Upper lobe of left lung (tissue), 6 donors: ENCODE results near the gene HDAC1. TPM values are rescaled to one million over a fixed set of nuclear protein-coding genes. Genes with fewer than 3 reads are reported as not detected.

Source experiments
- ATAC-seq, 2 donors: fragments of 200-7000 bp; cut with Tn5 transposase; one replicate each; pipeline ENCODE4 v1.9.1; 2022; ENCODE audit warnings: mild to moderate bottlenecking in 2 of 2, moderate library complexity in 2 of 2; ENCODE audit not compliant: low FRiP score in 2 of 2
- DNase-seq, 2 donors: peaks; one replicate each; pipeline ENCODE4 v3.0.0-alpha.2; 2019 to 2020
- H3K27ac ChIP-seq, 4 donors: fragments of 200-600 bp; sonication (generic); one replicate each; pipeline ENCODE4 v1.5.1; 2016 to 2019
- H3K27me3 ChIP-seq, 4 donors: fragments of 200-600 bp; sonication (generic); one replicate each; pipeline ENCODE4 v1.5.1; 2017 to 2019
- H3K36me3 ChIP-seq, 4 donors: fragments of 200-600 bp; sonication (generic); one replicate each; pipeline ENCODE4 v1.5.1; 2016 to 2019
- H3K4me1 ChIP-seq, 4 donors: fragments of 200-600 bp; sonication (generic); one replicate each; pipeline ENCODE4 v1.5.1; 2018 to 2019
- H3K4me3 ChIP-seq, 4 donors: fragments of 200-600 bp; sonication (generic); one replicate each; pipeline ENCODE4 v1.5.1; 2017 to 2019; ENCODE audit warnings: mild to moderate bottlenecking in 2 of 4, moderate library complexity in 1 of 4
- H3K9me3 ChIP-seq, 4 donors: fragments of 200-600 bp; sonication (generic); one replicate each; pipeline ENCODE4 v1.5.1; 2018 to 2019
- EP300 ChIP-seq, 4 donors: sonication (generic); formaldehyde crosslinking; IDR thresholded peaks; one replicate each; pipeline ENCODE4 v1.5.1; 2017; ENCODE audit warnings: antibody characterized with exemption in 4 of 4, control low read depth in 2 of 4
- POLR2A ChIP-seq, 4 donors: fragments of 450-650 bp; IDR thresholded peaks; one replicate each; pipeline ENCODE4 v1.5.1; 2016 to 2017; ENCODE audit warnings: antibody characterized with exemption in 4 of 4, mild to moderate bottlenecking in 2 of 4
- POLR2AphosphoS5 ChIP-seq, 2 donors: sonication (generic); formaldehyde crosslinking; IDR thresholded peaks; one replicate each; pipeline ENCODE4 v1.5.1; 2017; ENCODE audit warnings: antibody characterized with exemption in 2 of 2
- WGBS, 2 donors: methylation state at CpG; one replicate each; pipeline ENCODE4 v1.1.5; 2017 to 2018; 5-methylcytosine and 5-hydroxymethylcytosine counted together
- total RNA-seq, 6 donors: library from RNA; depleted of rRNA in 4 of 6; stranded (reverse); fragments of >200 nt in 4 of 6; gene quantifications; one replicate each; pipeline versions ENCODE4 v1.1.0 to v1.2.1, GENCODE V29; 2016 to 2021
- TF ChIP-seq, protein P1 (sequence below), 6 experiments: fragments of 450-650 bp in 4 of 6; fragments of 200-600 bp in 2 of 6; sonication (generic) in 2 of 6; IDR thresholded peaks; one replicate each; pipeline ENCODE4 v1.5.1; 2016 to 2019; ENCODE audit warnings: antibody characterized with exemption in 6 of 6
- donor health status: DM: no; HTN: no; CAD: no; lungs with moderate emphysema.
- donor health status: DM: no; HTN: yes; CAD: no; lungs with severe emphysema.

The HDAC1 gene
- total RNA-seq, 6 donors from 2014 or later: 36.8 to 78.0 (median 48.8) TPM

GRCh38 chr1:32357614-32358013, 65.7 kb downstream of the HDAC1 start:
- no peak for ATAC-seq
- 77 to 83% methylated on average over 1 to 6 of the region's 6 CpGs for WGBS, 2 donors
- TF ChIP-seq, protein P1, sequence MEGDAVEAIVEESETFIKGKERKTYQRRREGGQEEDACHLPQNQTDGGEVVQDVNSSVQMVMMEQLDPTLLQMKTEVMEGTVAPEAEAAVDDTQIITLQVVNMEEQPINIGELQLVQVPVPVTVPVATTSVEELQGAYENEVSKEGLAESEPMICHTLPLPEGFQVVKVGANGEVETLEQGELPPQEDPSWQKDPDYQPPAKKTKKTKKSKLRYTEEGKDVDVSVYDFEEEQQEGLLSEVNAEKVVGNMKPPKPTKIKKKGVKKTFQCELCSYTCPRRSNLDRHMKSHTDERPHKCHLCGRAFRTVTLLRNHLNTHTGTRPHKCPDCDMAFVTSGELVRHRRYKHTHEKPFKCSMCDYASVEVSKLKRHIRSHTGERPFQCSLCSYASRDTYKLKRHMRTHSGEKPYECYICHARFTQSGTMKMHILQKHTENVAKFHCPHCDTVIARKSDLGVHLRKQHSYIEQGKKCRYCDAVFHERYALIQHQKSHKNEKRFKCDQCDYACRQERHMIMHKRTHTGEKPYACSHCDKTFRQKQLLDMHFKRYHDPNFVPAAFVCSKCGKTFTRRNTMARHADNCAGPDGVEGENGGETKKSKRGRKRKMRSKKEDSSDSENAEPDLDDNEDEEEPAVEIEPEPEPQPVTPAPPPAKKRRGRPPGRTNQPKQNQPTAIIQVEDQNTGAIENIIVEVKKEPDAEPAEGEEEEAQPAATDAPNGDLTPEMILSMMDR (IDR thresholded peaks at IDR 0.05): no peak
- TF ChIP-seq POLR2AphosphoS5 (IDR thresholded peaks at IDR 0.05) (no peak), EP300 (IDR thresholded peaks at IDR 0.05) (no peak), POLR2A (IDR thresholded peaks at IDR 0.05) (no peak)

DNA sequence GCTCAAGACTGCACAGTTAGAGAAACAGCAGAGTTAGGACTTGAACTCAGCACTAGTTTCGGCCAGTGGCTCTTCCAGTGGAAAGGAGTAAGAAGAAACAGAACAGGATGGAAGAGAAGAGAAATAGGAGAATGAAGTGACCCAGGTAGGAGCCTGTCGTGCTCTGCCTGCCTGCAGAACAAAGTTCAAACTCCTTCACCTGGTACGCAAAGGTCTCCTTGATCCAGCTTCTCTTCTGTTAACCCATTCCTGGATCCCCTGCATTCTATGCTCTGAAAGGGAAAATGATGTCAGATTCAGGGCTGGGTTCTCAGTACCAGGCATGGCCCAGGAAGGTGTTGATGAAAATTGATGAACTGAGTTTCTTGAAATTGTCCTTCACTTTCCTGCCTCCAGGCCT, 66.6 kb downstream of the HDAC1 start:
- Histone ChIP-seq H3K4me1 (peaks cover 17 to 33% (median 22%) of the 10 kb centered on the region in 4 donors), H3K27me3 (peaks cover 0 to 4% (median 0%) of the 10 kb centered on the region in 4 donors), H3K9me3 (no peaks in the 10 kb centered on the region), H3K36me3 (peaks cover 0 to 5% (median 1%) of the 10 kb centered on the region in 4 donors), H3K4me3 (no peak overlapping the region), H3K27ac (no peak overlapping the region)
- ATAC-seq: no peak
- DNase-seq: no peak
- 81 to 93% methylated on average over 3 of the region's 3 CpGs for WGBS, 2 donors
- TF ChIP-seq EP300 (IDR thresholded peaks at IDR 0.05) (no peak), POLR2AphosphoS5 (IDR thresholded peaks at IDR 0.05) (no peak), POLR2A (IDR thresholded peaks at IDR 0.05) (no peak)
- TF ChIP-seq, protein P1 (IDR thresholded peaks at IDR 0.05): no peak

More at GRCh38 chr1:32357614-32358013, 65.7 kb downstream of the HDAC1 start:
- Histone ChIP-seq H3K27me3 (peaks cover 0 to 4% (median 0%) of the 10 kb centered on the region in 4 donors), H3K9me3 (no peaks in the 10 kb centered on the region), H3K27ac (no peak overlapping the region), H3K4me1 (peaks cover 26 to 39% (median 30%) of the 10 kb centered on the region in 4 donors), H3K36me3 (no peaks in the 10 kb centered on the region), H3K4me3 (no peak overlapping the region)
- no peak for DNase-seq

DNA sequence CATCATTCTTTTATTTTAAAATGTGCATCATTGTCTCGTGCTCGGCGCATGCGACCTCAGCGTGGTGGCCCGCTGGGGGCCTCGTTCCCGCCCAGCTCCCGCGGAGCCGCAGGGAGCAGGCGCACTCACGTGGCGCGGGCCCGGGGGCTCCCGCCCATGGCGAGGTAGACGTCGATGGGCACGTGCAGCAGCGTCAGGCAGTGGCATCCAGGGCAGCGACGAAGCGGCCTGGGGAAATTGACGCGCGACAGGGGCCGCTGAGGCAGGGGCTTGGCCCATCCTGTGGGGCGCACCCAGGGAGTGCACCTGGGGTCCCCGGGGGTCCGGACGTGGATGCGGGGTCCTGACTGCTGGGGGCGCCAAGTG, 69.4 kb downstream of the HDAC1 start:
- ATAC-seq (no peak), DNase-seq (no peak)
- no peak overlapping the region for H3K27ac ChIP-seq

DNA sequence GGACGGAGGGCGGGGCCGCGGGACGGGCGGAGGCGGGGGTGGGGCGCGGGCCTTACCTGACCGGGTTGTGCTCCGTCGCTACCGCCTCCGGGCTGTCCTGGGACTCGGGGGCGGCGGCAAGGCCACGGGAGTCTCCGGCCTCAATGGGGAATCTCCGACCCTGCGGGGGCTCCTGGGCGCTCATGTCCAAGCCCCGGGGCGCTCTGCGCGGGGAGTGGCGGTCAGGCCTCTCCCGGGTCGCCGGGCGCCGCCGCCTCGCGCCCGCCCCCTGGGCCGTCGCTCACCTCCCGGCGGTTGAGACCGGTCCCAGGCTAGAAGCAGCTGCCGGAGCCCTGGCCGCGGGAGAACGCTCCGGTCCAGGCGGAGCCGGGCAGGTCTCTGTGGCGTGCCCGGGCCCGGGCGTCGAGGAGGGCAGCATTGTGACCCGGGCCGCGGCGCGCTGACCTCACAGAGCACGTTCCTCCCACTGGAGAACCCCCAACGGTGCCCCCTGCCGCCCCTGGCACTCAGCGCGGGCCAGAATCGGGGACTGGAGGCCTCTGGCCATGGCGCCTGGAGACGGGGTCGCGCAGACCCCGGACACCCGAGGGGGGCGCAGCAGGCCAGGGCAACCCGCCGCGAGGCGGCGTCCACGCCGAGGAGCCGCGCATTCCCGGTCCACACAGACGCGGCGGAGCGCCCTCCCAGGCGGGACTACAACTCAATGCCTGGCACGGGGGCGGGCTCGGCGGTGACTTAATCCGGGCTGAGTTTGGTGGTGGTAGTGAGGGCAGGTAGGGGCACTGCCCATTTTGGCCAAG, 70.0 kb downstream of the HDAC1 start:
- ATAC-seq: peak; percentile 54 to 77
- peaks cover 3 to 37% (median 20%) of the 10 kb centered on the region in 4 donors for H3K36me3 ChIP-seq
- H3K27ac ChIP-seq: peak overlapping the region in 1 of 4 donors; percentile 60
- peaks cover 0 to 4% (median 0%) of the 10 kb centered on the region in 4 donors for H3K27me3 ChIP-seq
- no peaks in the 10 kb centered on the region for H3K9me3 ChIP-seq
- TF ChIP-seq POLR2A (IDR thresholded peaks at IDR 0.05): no peak
- TF ChIP-seq, protein P1 (IDR thresholded peaks at IDR 0.05): peak in 5 of 6 experiments; percentile 33 to 57 (median 33)
- peak overlapping the region; percentile 16 to 47 (median 39) for H3K4me3 ChIP-seq
- DNase-seq: peak in 1 of 2 donors; percentile 91
- WGBS, 2 donors: 0% methylated on average over 11 of the region's 91 CpGs; no CpG with 5 or more reads in 1 of the 2 donors
- peaks cover 13 to 24% (median 15%) of the 10 kb centered on the region in 4 donors for H3K4me1 ChIP-seq

More for the DNA sequence above, 69.4 kb downstream of the HDAC1 start:
- TF ChIP-seq EP300 (IDR thresholded peaks at IDR 0.05) (no peak), POLR2AphosphoS5 (IDR thresholded peaks at IDR 0.05) (no peak), POLR2A (IDR thresholded peaks at IDR 0.05) (no peak)
- TF ChIP-seq, protein P1 (IDR thresholded peaks at IDR 0.05): no peak
- Histone ChIP-seq H3K27me3 (peaks cover 0 to 4% (median 0%) of the 10 kb centered on the region in 4 donors), H3K4me1 (peaks cover 13 to 24% (median 15%) of the 10 kb centered on the region in 4 donors), H3K36me3 (peaks cover 0 to 31% (median 15%) of the 10 kb centered on the region in 4 donors), H3K9me3 (no peaks in the 10 kb centered on the region), H3K4me3 (peak overlapping the region in 3 of 4 donors; percentile 33 to 47 (median 45))
- 77 to 78% methylated on average over 21 to 30 of the region's 35 CpGs for WGBS, 2 donors
